Activated T-helper 17 cell treated with anti-CD3 and anti-CD28 coated beads, Interleukin-2, amount 50 U/mL, for 72 hours (primary cell): Measurements from ENCODE around the gene AVPR2. TPM values are rescaled to one million over a fixed set of nuclear protein-coding genes. Genes with fewer than 3 reads are reported as not detected.

ENCODE experiments used
- ATAC-seq: fragments of 150-1000 bp; cut with Tn5 transposase; replicated peaks from 2 replicates; pipeline ENCODE4 v1.10.0; 2021; ENCODE audit warnings: mild to moderate bottlenecking, moderate library complexity
- H3K27ac Mint-ChIP-seq: one replicate; pipeline ENCODE4 v1.8.0; 2022; ENCODE audit warnings: mixed read lengths
- H3K27me3 Mint-ChIP-seq: one replicate; pipeline ENCODE4 v1.8.0; 2022; ENCODE audit warnings: mixed read lengths
- H3K36me3 Mint-ChIP-seq: one replicate; pipeline ENCODE4 v1.8.0; 2022; ENCODE audit warnings: low read depth, mild to moderate bottlenecking, mixed read lengths
- H3K4me1 Mint-ChIP-seq: one replicate; pipeline ENCODE4 v1.8.0; 2022; ENCODE audit warnings: mixed read lengths
- H3K4me3 Mint-ChIP-seq: one replicate; pipeline ENCODE4 v1.8.0; 2022; ENCODE audit warnings: mild to moderate bottlenecking, mixed read lengths
- H3K9me3 Mint-ChIP-seq: one replicate; pipeline ENCODE4 v1.8.0; 2022; ENCODE audit warnings: mixed read lengths
- total RNA-seq, 2 donors: library from RNA; stranded (reverse); gene quantifications; one replicate each; pipeline ENCODE4 v1.2.3, GENCODE V29; 2022

The AVPR2 gene
- total RNA-seq, 2 donors from 2014 or later = 0.32 TPM; not detected in 1

GRCh38 chrX:153886915-153887314 is 17.6 kb upstream of the AVPR2 start:
- no peaks in the 10 kb centered on the region for H3K4me1 Mint-ChIP-seq
- H3K36me3 Mint-ChIP-seq = no peaks in the 10 kb centered on the region
- no peak overlapping the region for H3K27ac Mint-ChIP-seq
- no peaks in the 10 kb centered on the region for H3K9me3 Mint-ChIP-seq
- ATAC-seq = no peak
- peaks cover 4% of the 10 kb centered on the region for H3K27me3 Mint-ChIP-seq
- H3K4me3 Mint-ChIP-seq = no peak overlapping the region

DNA sequence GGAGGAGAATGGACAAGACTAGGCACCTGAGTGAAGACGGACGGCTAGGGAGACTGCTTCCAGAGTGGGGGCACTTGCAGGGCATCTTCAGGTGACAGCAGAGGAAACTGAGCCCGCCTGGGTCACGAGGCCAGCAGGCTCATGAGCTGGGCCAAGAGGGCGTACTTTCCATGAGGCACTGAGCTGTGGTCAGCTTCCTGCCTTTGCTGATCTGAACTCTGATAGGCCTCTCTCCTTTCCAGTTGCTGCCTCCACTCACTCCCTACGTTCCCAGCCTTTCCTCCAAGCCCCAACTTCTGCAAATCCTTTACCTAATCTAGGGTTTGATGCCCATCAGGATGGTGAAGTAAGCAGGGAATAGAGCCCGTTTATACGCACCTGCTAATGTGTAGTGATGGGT is 17.1 kb upstream of the AVPR2 start:
- Mint-ChIP-seq H3K9me3 (no peaks in the 10 kb centered on the region), H3K27me3 (peaks cover under 1% of the 10 kb centered on the region), H3K4me1 (no peaks in the 10 kb centered on the region), H3K36me3 (no peaks in the 10 kb centered on the region), H3K27ac (no peak overlapping the region), H3K4me3 (no peak overlapping the region)
- no peak for ATAC-seq

DNA sequence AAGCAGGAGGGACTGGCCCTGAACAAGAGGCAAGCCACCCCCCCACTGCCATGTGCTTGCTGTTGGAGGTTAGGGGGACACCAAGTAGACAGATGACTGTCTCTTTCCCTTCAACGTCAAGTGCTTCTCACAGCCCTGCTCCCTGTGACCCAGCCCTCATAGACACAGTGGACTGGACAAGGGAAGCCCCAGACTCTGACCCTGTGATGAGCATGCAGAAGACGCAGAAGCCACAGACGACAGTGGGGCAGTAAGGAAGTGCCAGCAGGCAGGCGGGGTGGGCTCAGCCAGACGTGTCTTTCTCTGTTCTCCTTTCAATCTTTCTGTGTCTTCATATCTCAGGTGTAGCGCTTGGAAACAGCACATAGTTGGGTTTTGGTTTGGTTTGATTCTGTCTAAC is 16.1 kb upstream of the AVPR2 start:
- Mint-ChIP-seq H3K4me3 (no peak overlapping the region), H3K4me1 (no peaks in the 10 kb centered on the region), H3K27ac (no peak overlapping the region), H3K9me3 (no peaks in the 10 kb centered on the region), H3K27me3 (no peaks in the 10 kb centered on the region), H3K36me3 (no peaks in the 10 kb centered on the region)
- no peak for ATAC-seq

GRCh38 chrX:153889123-153889522 is 15.3 kb upstream of the AVPR2 start:
- H3K4me1 Mint-ChIP-seq = no peaks in the 10 kb centered on the region
- H3K27ac Mint-ChIP-seq = no peak overlapping the region
- no peaks in the 10 kb centered on the region for H3K36me3 Mint-ChIP-seq
- ATAC-seq = no peak
- H3K4me3 Mint-ChIP-seq = no peak overlapping the region
- H3K9me3 Mint-ChIP-seq = no peaks in the 10 kb centered on the region
- no peaks in the 10 kb centered on the region for H3K27me3 Mint-ChIP-seq

DNA sequence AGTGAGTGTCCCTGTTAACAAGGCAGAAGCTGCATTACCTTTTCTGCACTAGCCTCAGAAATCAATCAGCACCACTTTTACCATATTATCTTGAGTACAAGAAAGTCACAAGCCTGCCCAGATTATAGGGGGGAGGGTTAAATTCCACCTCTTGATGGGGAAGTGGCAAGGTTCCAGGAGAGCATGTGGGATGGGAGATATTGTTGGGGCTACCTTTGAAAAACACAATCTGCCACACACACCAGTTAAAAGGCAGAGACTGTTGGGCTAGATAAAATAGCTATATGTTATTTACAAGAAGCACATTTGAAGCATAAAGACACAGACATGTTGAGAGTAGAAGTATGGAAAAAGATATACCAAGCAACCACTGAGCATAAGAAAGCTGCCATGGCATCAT is 6.6 kb upstream of the AVPR2 start:
- H3K27ac Mint-ChIP-seq = no peak overlapping the region
- H3K4me1 Mint-ChIP-seq = peaks cover 8% of the 10 kb centered on the region
- no peaks in the 10 kb centered on the region for H3K36me3 Mint-ChIP-seq
- H3K9me3 Mint-ChIP-seq = no peaks in the 10 kb centered on the region
- no peak overlapping the region for H3K4me3 Mint-ChIP-seq
- H3K27me3 Mint-ChIP-seq = no peaks in the 10 kb centered on the region
- no peak for ATAC-seq

DNA sequence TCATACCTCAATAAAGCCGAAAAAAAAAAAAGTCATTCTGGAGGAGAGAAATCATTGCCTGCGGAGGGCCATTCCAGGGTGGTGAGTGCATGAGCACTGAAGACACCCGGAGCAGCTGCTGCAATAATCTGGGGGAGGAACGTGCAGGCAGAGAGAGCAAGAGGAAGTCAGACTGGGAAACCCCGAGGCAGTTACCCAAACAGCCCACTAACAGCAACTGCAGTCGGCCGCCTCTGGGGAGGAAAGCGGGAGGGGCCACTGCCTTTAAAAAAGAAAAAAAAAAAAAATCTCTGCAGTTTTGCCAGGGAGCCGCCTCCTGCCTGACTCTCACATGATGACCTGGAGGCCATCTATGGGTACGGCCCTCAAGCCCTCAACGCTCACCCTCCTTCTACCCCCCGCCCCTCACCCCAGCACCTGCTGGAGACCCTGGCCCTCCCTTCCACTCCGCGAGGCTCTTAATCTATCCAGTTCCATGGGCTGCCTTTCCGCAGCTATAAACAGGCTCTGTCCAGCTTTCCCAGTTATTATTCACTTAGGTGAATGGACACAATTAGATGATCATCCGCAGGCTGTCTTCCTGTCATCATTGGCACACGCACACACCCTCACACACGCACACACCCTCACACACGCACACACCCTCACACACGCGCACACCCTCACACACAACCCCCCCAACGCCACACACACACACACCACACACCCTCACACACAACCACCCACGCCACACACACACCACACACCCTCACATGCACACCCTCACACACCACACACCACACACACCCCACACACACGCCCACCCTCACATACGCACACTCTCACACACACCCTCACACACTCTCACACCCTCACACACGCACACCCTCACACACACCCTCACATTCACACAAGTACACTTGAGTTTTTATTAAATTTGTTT is 3.4 kb upstream of the AVPR2 start:
- Mint-ChIP-seq H3K9me3 (no peaks in the 10 kb centered on the region), H3K36me3 (no peaks in the 10 kb centered on the region), H3K4me1 (peaks cover 20% of the 10 kb centered on the region), H3K4me3 (peak overlapping the region; percentile 70), H3K27ac (peak overlapping the region; percentile 65), H3K27me3 (no peaks in the 10 kb centered on the region)
- ATAC-seq = peak; percentile 90

- peak overlapping the region; percentile 65 for H3K27ac Mint-ChIP-seq
- no peaks in the 10 kb centered on the region for H3K9me3 Mint-ChIP-seq
- peaks cover 24% of the 10 kb centered on the region for H3K4me1 Mint-ChIP-seq
- H3K36me3 Mint-ChIP-seq = no peaks in the 10 kb centered on the region
- peak overlapping the region; percentile 70 for H3K4me3 Mint-ChIP-seq
- H3K27me3 Mint-ChIP-seq = no peaks in the 10 kb centered on the region
- ATAC-seq = no peak
These were observed 2.7 kb upstream of the AVPR2 start for GRCh38 chrX:153901753-153902140.

- Mint-ChIP-seq H3K9me3 (no peaks in the 10 kb centered on the region), H3K27ac (no peak overlapping the region), H3K4me1 (peaks cover 24% of the 10 kb centered on the region), H3K36me3 (no peaks in the 10 kb centered on the region), H3K27me3 (no peaks in the 10 kb centered on the region), H3K4me3 (peak overlapping the region; percentile 70)
- ATAC-seq = no peak
These were observed 2.1 kb upstream of the AVPR2 start for GRCh38 chrX:153902385-153902784.

DNA sequence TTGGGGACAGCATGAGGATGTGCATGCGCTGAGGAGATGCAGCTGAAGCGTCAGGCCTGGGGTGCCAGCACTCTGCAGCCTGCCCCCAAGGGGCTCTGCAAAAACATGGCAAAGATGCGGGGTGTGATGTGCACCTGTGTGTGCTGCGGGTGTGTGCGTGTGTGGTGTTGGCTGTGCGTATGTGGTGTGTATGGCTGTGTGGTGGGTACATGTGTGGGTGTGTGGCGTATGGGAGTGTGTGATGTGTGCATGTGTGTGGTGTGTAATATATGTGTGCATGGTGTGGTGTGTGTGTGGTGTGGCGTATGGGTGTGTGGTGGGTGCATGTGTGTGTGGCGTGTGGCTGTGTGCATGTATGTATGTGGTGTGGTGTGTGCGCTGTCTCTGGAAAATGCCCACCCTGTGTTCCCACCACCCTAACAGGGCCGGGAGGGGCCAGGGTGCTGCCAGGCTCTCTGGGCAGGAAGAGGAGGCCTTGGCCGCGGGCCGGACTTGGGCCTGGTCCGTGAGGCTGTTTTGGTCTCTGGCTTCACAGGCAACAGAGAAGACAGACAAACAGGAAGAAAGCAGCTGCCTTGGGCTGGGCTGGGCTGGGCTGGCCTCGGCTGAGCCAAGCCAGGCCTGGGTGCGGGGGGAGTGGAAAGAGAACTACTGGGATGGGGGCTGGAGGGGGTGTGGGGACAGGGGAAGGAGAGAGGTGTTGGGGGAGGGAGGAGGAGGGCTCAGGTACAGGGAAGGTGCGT is 1.1 kb upstream of the AVPR2 start:
- peak overlapping the region; percentile 83 for H3K27ac Mint-ChIP-seq
- ATAC-seq = no peak
- no peaks in the 10 kb centered on the region for H3K36me3 Mint-ChIP-seq
- peaks cover 24% of the 10 kb centered on the region for H3K4me1 Mint-ChIP-seq
- H3K9me3 Mint-ChIP-seq = no peaks in the 10 kb centered on the region
- H3K4me3 Mint-ChIP-seq = peak overlapping the region; percentile 27
- H3K27me3 Mint-ChIP-seq = no peaks in the 10 kb centered on the region

DNA sequence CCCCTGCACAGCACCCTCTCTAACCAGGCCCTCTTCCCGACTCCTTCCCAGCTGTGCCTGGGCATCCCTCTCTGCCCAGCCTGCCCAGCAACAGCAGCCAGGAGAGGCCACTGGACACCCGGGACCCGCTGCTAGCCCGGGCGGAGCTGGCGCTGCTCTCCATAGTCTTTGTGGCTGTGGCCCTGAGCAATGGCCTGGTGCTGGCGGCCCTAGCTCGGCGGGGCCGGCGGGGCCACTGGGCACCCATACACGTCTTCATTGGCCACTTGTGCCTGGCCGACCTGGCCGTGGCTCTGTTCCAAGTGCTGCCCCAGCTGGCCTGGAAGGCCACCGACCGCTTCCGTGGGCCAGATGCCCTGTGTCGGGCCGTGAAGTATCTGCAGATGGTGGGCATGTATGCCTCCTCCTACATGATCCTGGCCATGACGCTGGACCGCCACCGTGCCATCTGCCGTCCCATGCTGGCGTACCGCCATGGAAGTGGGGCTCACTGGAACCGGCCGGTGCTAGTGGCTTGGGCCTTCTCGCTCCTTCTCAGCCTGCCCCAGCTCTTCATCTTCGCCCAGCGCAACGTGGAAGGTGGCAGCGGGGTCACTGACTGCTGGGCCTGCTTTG is 1.1 kb downstream of the AVPR2 start:
- Mint-ChIP-seq H3K27ac (peak overlapping the region; percentile 28), H3K36me3 (peaks cover 4% of the 10 kb centered on the region), H3K9me3 (no peaks in the 10 kb centered on the region), H3K27me3 (no peaks in the 10 kb centered on the region), H3K4me3 (no peak overlapping the region), H3K4me1 (peaks cover 24% of the 10 kb centered on the region)
- no peak for ATAC-seq

GRCh38 chrX:153906126-153906917 is 1.8 kb downstream of the AVPR2 start:
- no peaks in the 10 kb centered on the region for H3K27me3 Mint-ChIP-seq
- peak overlapping the region; percentile 28 for H3K27ac Mint-ChIP-seq
- peaks cover 6% of the 10 kb centered on the region for H3K36me3 Mint-ChIP-seq
- peak; percentile 44 for ATAC-seq
- peaks cover 23% of the 10 kb centered on the region for H3K4me1 Mint-ChIP-seq
- H3K9me3 Mint-ChIP-seq = no peaks in the 10 kb centered on the region
- no peak overlapping the region for H3K4me3 Mint-ChIP-seq

DNA sequence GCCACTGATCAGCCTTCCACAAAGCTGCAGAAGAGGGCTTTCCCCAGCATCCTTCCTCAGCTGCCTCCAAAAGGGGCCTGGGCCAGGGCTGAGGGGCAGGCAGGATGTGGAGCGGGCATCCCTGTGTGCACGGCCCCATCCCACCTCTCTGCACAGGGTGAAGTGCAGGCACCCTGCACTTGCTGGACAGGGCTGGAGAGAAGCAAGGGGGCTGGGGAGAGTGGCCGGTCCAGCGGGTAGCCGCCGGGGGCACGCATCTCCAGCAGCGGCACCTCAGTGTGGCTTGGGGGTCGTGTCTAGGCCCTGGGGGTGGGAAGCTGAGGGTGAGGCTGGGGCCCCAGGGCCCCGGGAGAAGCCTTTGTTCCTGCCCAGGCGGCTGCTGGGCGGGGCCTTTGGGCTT is 3.0 kb downstream of the AVPR2 start:
- Mint-ChIP-seq H3K9me3 (no peaks in the 10 kb centered on the region), H3K4me3 (no peak overlapping the region), H3K36me3 (peaks cover 18% of the 10 kb centered on the region), H3K27me3 (no peaks in the 10 kb centered on the region), H3K27ac (no peak overlapping the region), H3K4me1 (peaks cover 17% of the 10 kb centered on the region)
- ATAC-seq = no peak

- Mint-ChIP-seq H3K27me3 (no peaks in the 10 kb centered on the region), H3K27ac (no peak overlapping the region), H3K4me1 (peaks cover 12% of the 10 kb centered on the region), H3K9me3 (no peaks in the 10 kb centered on the region), H3K4me3 (no peak overlapping the region), H3K36me3 (peaks cover 18% of the 10 kb centered on the region)
- ATAC-seq = no peak
These were observed 3.9 kb downstream of the AVPR2 start for GRCh38 chrX:153908219-153908860.
